H4 (cell line): ENCODE measurements around the gene BSPH1. TPM values are rescaled to one million over a fixed set of nuclear protein-coding genes. Genes with fewer than 3 reads are reported as not detected.
"Not testable (repeated sequence)": the region's sequence is repeated elsewhere in the genome, so short reads cannot be mapped to it uniquely, and the experiment has no call there.

Experiments
- DNase-seq: peaks from one replicate; pipeline ENCODE4 v3.0.0-alpha.2; 2015; ENCODE audit warnings: low spot score
- total RNA-seq: library from RNA; depleted of rRNA; stranded (reverse); fragments of >200 nt; shearing (Covaris generic); gene quantifications from 2 replicates; pipeline ENCODE4 v1.2.3, GENCODE V29; 2014; rRNA removed

BSPH1 gene
- total RNA-seq, 1 experiment from 2014 or later: not detected

DNA sequence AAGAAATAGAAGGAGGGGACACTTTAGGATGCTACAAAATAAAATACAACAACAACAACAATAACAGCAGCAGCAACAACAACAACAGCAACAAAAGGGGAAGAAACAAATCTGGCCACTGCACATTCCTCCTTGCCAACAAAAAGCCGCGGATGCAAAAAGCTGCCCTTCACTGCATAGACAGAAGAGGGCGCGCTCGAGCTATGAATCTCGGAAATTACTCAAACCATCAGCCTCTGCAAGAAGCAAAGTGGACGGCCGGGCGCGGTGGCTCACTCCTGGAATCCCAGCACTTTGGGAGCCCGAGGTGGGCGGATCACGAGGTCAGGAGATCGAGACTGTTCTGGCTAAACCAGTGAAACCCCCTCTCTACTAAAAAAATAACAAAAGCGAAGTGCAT is 71.9 kb downstream of the BSPH1 start:
- DNase-seq: not testable (repeated sequence)

Other genes with a start within 250 kb of the BSPH1 start
- 52.2 and 67.8 TPM in 2 replicates for gene NOP53, start 246.6 kb downstream of the BSPH1 start, total RNA-seq
- gene SELENOW, start 213.5 kb downstream of the BSPH1 start, total RNA-seq: 373 and 500 TPM in 2 replicates
- not detected in 2 replicates for gene TPRX1, start 187.6 kb downstream of the BSPH1 start, total RNA-seq
- not detected in 2 replicates for gene CRX, start 170.2 kb downstream of the BSPH1 start, total RNA-seq
- gene TPRX2, start 132.9 kb downstream of the BSPH1 start, total RNA-seq: not detected in 2 replicates
- gene SULT2A1, start 105.9 kb downstream of the BSPH1 start, total RNA-seq: not detected in 2 replicates
- gene ELSPBP1, start 2.5 kb upstream of the BSPH1 start, total RNA-seq: 0.08 and 0.68 TPM in 2 replicates
- gene CABP5, start 51.9 kb upstream of the BSPH1 start, total RNA-seq: 0.47 TPM in 1 of 2 replicates, not detected in the other
- 2.8 and 3.0 TPM in 2 replicates for gene PLA2G4C, start 118.6 kb upstream of the BSPH1 start, total RNA-seq
- gene LIG1, start 178.2 kb upstream of the BSPH1 start, total RNA-seq: 58.5 and 65.5 TPM in 2 replicates
- 0.54 and 0.84 TPM in 2 replicates for gene ZSWIM9, start 178.5 kb upstream of the BSPH1 start, total RNA-seq